Testis (tissue), 2 donors: ENCODE results near the gene CD59.

ENCODE experiments used
- CTCF ChIP-seq, 3 experiments: fragments of 450-650 bp in 2 of 3; fragments of 200-600 bp in 1 of 3; sonication (generic) in 1 of 3; IDR thresholded peaks; one replicate each; pipeline ENCODE4 v1.5.1; 2016 to 2019; ENCODE audit warnings: antibody characterized with exemption in 3 of 3, mild to moderate bottlenecking in 2 of 3, moderate library complexity in 1 of 3
- POLR2A ChIP-seq: fragments of 450-650 bp; IDR thresholded peaks from one replicate; pipeline ENCODE4 v1.6.1; 2017; ENCODE audit warnings: antibody characterized with exemption, mild to moderate bottlenecking, moderate library complexity

- TF ChIP-seq CTCF (IDR thresholded peaks at IDR 0.05): no peak
- no peak for TF ChIP-seq POLR2A
Measured at GRCh38 chr11:33663121-33663520, 73.1 kb downstream of the CD59 start.
